Stomach smooth muscle (tissue), 2 donors: ENCODE data around the gene CD52.
"Not testable (repeated sequence)": the region's sequence is repeated elsewhere in the genome, so short reads cannot be mapped to it uniquely, and the experiment has no call there.

Experiments
- H3K27ac ChIP-seq: one replicate; pipeline ENCODE4 v1.7.0; 2013; ENCODE audit warnings: mild to moderate bottlenecking, low read length, inconsistent platforms
- H3K27me3 ChIP-seq, 2 donors: one replicate each; pipeline ENCODE4 v1.7.0; 2013; ENCODE audit warnings: low read length in 2 of 2; ENCODE audit not compliant: insufficient read depth in 2 of 2, control insufficient read depth in 1 of 2
- H3K36me3 ChIP-seq, 2 donors: one replicate each; pipeline ENCODE4 v1.7.0; 2013; ENCODE audit warnings: low read length in 2 of 2; ENCODE audit not compliant: control insufficient read depth in 2 of 2, insufficient read depth in 2 of 2
- H3K4me1 ChIP-seq: one replicate; pipeline ENCODE4 v1.7.0; 2013; ENCODE audit warnings: low read length; ENCODE audit not compliant: control insufficient read depth, insufficient read depth
- H3K4me3 ChIP-seq, 2 donors: one replicate each; pipeline ENCODE4 v1.7.0; 2013; ENCODE audit warnings: low read length in 2 of 2
- H3K9ac ChIP-seq, 2 donors: one replicate each; pipeline ENCODE4 v1.7.0; 2013; ENCODE audit warnings: low read length in 2 of 2, mild to moderate bottlenecking in 1 of 2
- H3K9me3 ChIP-seq, 2 donors: one replicate each; pipeline ENCODE4 v1.7.0; 2013; ENCODE audit warnings: low read length in 2 of 2; ENCODE audit not compliant: control insufficient read depth in 2 of 2
- donor health status: healthy.
- donor health status: Pancreatic carcinoma.

Gene CD52

GRCh38 chr1:26291433-26291832 lies 26.3 kb upstream of the CD52 start:
- Histone ChIP-seq H3K9me3 (no peaks in the 10 kb centered on the region), H3K4me1 (peaks cover 9% of the 10 kb centered on the region), H3K4me3 (no peak overlapping the region), H3K36me3 (no peaks in the 10 kb centered on the region), H3K9ac (no peak overlapping the region), H3K27ac (no peak overlapping the region), H3K27me3 (no peaks in the 10 kb centered on the region)

- no peak overlapping the region for H3K9ac ChIP-seq
- no peak overlapping the region for H3K4me3 ChIP-seq
- H3K36me3 ChIP-seq: no peaks in the 10 kb centered on the region
- H3K27ac ChIP-seq: no peak overlapping the region
- H3K27me3 ChIP-seq: no peaks in the 10 kb centered on the region
- no peaks in the 10 kb centered on the region for H3K9me3 ChIP-seq
- H3K4me1 ChIP-seq: peaks cover 8% of the 10 kb centered on the region
Measured at GRCh38 chr1:26291939-26292338, 25.8 kb upstream of the CD52 start.

DNA sequence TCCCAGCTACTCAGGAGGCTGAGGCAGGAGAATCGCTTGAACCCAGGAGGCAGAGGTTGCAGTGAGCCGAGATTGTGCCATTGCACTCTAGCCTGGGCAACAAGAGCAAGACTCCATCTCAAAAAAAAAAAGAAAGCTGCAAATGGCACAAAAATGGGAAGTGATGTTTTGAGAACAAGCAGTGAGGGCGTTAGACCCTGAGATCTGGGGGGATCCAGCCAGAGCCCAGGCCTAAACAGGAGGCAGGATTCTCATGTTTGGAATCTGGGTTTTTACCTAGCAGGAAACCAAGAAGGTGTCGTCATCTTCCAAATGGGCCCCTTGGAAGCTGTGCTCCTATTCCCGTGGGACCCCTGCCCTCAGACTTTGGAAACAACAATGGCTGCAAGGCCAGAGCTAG lies 25.0 kb upstream of the CD52 start:
- not testable (repeated sequence) for H3K27me3 ChIP-seq, H3K4me1 ChIP-seq, H3K27ac ChIP-seq

GRCh38 chr1:26293911-26294463 lies 23.8 kb upstream of the CD52 start:
- Histone ChIP-seq H3K27me3 (no peaks in the 10 kb centered on the region), H3K36me3 (no peaks in the 10 kb centered on the region), H3K27ac (no peak overlapping the region), H3K4me1 (peaks cover 5% of the 10 kb centered on the region), H3K9me3 (no peaks in the 10 kb centered on the region), H3K9ac (no peak overlapping the region), H3K4me3 (no peak overlapping the region)

More for the DNA sequence above, 25.0 kb upstream of the CD52 start:
- not testable (repeated sequence) for H3K4me3 ChIP-seq, H3K9ac ChIP-seq, H3K36me3 ChIP-seq, H3K9me3 ChIP-seq

GRCh38 chr1:26295194-26296138 lies 22.3 kb upstream of the CD52 start:
- H3K36me3 ChIP-seq: no peaks in the 10 kb centered on the region
- H3K9me3 ChIP-seq: no peaks in the 10 kb centered on the region
- no peak overlapping the region for H3K9ac ChIP-seq
- H3K4me1 ChIP-seq: no peaks in the 10 kb centered on the region
- H3K27me3 ChIP-seq: no peaks in the 10 kb centered on the region
- no peak overlapping the region for H3K4me3 ChIP-seq
- H3K27ac ChIP-seq: no peak overlapping the region

DNA sequence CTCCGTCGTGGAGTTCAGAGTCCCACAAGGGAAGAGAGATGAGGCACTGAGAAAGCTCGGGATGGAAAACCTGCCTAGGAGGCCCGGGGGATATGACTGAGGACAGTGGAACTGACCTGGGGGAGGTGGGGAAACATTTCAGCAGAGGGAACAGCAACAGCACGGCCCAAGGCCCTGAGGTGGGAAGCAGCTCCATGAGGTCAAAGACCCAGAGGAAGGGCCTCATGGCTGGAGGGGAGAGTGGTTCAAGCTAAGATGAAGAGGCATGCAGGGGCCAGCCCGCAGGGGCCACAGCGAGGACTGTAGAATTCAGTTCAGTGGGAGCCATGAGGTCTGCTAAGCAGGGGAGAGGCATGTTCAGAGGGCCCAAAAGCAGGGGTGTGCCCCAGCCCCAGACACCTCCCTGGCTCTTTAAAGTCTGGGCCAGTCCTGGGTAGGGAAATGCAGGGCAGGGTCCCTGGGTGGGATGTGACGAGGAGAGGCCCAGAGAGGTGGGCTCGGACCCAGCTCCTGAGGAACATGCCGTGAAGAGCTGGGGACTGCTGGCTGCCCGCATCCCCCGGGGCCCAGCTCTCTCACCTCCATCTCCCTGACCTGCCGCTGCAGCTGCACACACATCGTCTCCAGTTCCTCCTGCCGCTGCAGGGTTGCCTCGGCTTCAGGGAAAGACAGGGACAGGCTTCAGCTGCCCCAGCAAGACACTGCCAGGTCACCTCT lies 21.3 kb upstream of the CD52 start:
- Histone ChIP-seq H3K27ac (no peak overlapping the region), H3K9me3 (no peaks in the 10 kb centered on the region), H3K36me3 (no peaks in the 10 kb centered on the region), H3K9ac (no peak overlapping the region), H3K4me1 (no peaks in the 10 kb centered on the region), H3K27me3 (no peaks in the 10 kb centered on the region), H3K4me3 (no peak overlapping the region)

DNA sequence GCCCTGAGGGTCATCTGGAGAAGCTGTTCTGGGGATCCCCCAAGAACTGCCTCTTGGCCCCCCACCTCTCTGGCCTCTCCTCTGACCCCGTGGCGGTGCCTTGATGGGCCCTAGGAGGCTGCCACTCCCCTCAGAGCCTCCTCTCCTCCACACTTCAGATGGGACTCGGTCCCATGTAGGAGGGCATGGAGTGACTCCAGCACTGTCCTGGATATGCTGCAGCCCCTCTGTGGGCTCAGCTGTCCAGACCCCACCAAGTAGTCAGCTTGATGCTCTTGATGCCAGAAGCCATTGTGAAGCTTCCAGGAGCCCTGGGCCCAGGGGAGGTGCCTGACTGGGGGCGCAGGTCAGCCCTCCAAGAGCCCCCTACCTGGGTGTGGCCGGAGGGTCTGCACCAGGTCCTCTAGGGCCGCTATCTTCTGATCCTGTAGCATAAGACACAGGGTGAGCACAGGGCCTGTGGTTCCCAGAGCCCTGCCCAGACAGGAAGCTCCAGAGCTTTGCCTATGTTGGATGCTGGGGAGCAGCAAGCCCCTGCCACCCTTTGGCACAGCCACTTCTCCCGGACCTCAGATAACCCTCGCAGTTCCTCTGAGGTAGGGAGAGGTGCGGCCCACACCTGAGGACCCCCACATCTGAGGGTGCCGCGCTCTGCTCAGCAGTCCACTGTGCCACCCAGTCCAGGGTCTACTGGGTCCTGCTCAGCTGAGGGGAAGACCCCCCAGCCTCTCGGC lies 20.5 kb upstream of the CD52 start:
- Histone ChIP-seq H3K9me3 (no peaks in the 10 kb centered on the region), H3K27me3 (no peaks in the 10 kb centered on the region), H3K9ac (no peak overlapping the region), H3K4me3 (no peak overlapping the region), H3K27ac (no peak overlapping the region), H3K36me3 (no peaks in the 10 kb centered on the region), H3K4me1 (no peaks in the 10 kb centered on the region)

- Histone ChIP-seq H3K9ac (no peak overlapping the region), H3K9me3 (no peaks in the 10 kb centered on the region), H3K36me3 (no peaks in the 10 kb centered on the region), H3K27ac (no peak overlapping the region), H3K4me1 (no peaks in the 10 kb centered on the region), H3K4me3 (no peak overlapping the region), H3K27me3 (no peaks in the 10 kb centered on the region)
Measured at GRCh38 chr1:26297791-26298124, 20.0 kb upstream of the CD52 start.

DNA sequence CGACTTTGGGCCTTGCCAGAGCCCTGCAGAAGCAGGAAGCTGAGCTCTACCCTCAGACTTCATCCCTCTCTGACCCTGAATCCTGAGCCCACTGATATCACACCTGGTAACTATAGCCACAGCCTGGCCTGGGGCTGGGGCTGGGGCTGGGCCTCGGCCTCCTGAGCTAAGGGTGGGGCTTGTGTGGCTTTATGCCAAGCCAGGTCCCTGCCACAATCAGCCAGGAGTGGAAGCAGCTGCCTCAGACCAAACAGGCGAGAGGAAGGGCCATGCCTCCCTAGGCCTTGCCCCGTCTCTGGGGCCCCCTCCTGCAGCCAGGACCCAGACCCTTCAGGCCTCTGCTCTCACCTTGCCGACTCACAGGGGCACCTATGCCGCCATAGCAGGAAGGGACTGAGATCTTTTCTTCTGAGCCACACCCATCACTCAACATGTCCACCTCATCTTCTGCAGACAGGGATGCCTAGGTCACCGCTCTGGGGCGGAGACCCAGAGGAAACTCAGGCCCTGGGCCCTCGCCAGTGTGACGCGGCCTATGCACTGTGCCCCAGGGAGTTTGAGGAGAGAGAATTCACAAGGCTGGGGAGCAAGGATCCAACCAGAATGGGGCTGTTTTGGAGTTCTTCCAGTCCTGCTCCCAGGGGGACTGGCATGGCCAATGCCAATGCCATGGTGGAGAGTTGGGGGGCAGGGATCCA lies 17.0 kb upstream of the CD52 start:
- peaks cover 3% of the 10 kb centered on the region for H3K4me1 ChIP-seq
- H3K27me3 ChIP-seq: no peaks in the 10 kb centered on the region
- no peak overlapping the region for H3K27ac ChIP-seq
- no peak overlapping the region for H3K9ac ChIP-seq
- no peaks in the 10 kb centered on the region for H3K36me3 ChIP-seq
- no peaks in the 10 kb centered on the region for H3K9me3 ChIP-seq
- no peak overlapping the region for H3K4me3 ChIP-seq

GRCh38 chr1:26302733-26303405 lies 14.9 kb upstream of the CD52 start:
- Histone ChIP-seq H3K9me3 (no peaks in the 10 kb centered on the region), H3K4me1 (peaks cover 11% of the 10 kb centered on the region), H3K27ac (no peak overlapping the region), H3K36me3 (no peaks in the 10 kb centered on the region), H3K9ac (no peak overlapping the region), H3K27me3 (no peaks in the 10 kb centered on the region), H3K4me3 (no peak overlapping the region)
